ENCODE data around the gene NCOA3.

The NCOA3 gene

DNA sequence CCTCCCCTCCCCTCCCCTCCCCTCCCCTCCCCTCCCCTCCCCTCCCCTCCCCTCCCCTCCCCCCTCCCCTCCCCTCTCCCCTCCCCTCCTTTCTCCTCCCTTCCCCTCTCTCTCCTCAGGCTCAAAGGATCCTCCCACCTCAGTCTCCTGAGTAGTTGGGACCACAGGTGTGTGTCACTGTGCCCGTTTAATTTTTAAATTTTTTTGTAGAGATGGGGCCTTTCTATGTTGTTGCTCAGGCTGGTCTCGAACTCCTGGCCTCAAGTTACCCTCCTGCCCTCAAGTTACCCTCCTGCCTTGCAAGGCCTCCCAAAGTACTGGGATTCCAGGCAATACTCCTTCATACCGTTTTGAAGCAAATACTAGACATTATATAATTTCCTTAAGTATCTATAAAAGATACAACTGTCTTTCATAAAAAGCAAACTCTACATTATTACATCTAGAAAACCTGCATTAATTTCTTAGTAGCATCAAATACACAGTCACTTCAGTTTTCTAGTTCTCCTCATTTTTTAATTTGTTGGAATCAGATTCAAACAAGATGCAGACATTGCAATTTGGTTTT is 39.8 kb downstream of the NCOA3 start:
- TF ChIP-seq TSHZ2 (CRISPR knock-in tag; IDR thresholded peaks at IDR 0.05): no peak
- TF ChIP-seq, protein P1, sequence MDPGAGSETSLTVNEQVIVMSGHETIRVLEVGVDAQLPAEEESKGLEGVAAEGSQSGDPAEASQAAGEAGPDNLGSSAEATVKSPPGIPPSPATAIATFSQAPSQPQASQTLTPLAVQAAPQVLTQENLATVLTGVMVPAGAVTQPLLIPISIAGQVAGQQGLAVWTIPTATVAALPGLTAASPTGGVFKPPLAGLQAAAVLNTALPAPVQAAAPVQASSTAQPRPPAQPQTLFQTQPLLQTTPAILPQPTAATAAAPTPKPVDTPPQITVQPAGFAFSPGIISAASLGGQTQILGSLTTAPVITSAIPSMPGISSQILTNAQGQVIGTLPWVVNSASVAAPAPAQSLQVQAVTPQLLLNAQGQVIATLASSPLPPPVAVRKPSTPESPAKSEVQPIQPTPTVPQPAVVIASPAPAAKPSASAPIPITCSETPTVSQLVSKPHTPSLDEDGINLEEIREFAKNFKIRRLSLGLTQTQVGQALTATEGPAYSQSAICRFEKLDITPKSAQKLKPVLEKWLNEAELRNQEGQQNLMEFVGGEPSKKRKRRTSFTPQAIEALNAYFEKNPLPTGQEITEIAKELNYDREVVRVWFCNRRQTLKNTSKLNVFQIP (CRISPR knock-in tag; IDR thresholded peaks at IDR 0.05; ENCODE audit: borderline replicate concordance, low read depth): no peak
- TF ChIP-seq ISL1 (CRISPR knock-in tag; IDR thresholded peaks at IDR 0.05): no peak
- no peak for TF ChIP-seq BACH2 (CRISPR knock-in tag; IDR thresholded peaks at IDR 0.05; ENCODE audit: borderline replicate concordance)
- no peak for TF ChIP-seq PPARA (CRISPR knock-in tag; IDR thresholded peaks at IDR 0.05; ENCODE audit: borderline replicate concordance)
- TF ChIP-seq ESRRG (CRISPR knock-in tag; IDR thresholded peaks at IDR 0.05): no peak
- TF ChIP-seq CSDC2 (CRISPR knock-in tag; IDR thresholded peaks at IDR 0.05): no peak
- TF ChIP-seq TOX (CRISPR knock-in tag; IDR thresholded peaks at IDR 0.05; ENCODE audit: borderline replicate concordance): no peak
- TF ChIP-seq CREB5 (CRISPR knock-in tag; IDR thresholded peaks at IDR 0.05; ENCODE audit: low read depth): no peak
- no peak for TF ChIP-seq ZFP3 (CRISPR knock-in tag; IDR thresholded peaks at IDR 0.05)
- TF ChIP-seq CSRNP3 (CRISPR knock-in tag; IDR thresholded peaks at IDR 0.05): no peak
- TF ChIP-seq ZNF565 (CRISPR knock-in tag; conservative IDR thresholded peaks at IDR 0.05; ENCODE audit: low read depth): no peak
- TF ChIP-seq ZC3H10 (CRISPR knock-in tag; IDR thresholded peaks at IDR 0.05): no peak

DNA sequence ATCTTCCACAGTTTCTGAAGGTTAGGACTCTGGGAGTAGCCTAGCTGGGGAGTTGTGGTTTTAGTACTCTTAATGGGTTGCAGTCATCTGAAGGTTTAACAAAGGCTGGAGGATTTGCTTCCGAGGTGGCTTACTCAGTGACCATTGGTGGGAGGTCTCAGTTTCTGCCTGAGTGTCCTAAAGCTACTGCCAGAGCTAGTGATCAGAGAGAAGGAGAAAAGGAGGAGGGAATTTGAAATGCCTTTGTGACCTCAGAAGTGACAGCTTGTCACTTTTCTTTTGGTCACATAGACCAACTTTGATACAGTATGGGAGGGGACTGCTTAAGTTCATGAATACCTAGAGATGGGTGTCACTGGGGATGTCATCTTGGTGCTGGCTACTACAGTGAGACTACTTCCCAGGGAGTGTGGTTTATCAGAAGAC is 41.3 kb downstream of the NCOA3 start:
- TF ChIP-seq ESRRG (CRISPR knock-in tag; IDR thresholded peaks at IDR 0.05): no peak
- TF ChIP-seq ZC3H10 (CRISPR knock-in tag; IDR thresholded peaks at IDR 0.05): no peak
- no peak for TF ChIP-seq ISL1 (CRISPR knock-in tag; IDR thresholded peaks at IDR 0.05)
- TF ChIP-seq ZNF8 (CRISPR knock-in tag; IDR thresholded peaks at IDR 0.05): no peak
- no peak for TF ChIP-seq OSR1 (CRISPR knock-in tag; IDR thresholded peaks at IDR 0.05)
- TF ChIP-seq CREB5 (CRISPR knock-in tag; IDR thresholded peaks at IDR 0.05; ENCODE audit: low read depth): no peak
- TF ChIP-seq TCF4 (CRISPR knock-in tag; IDR thresholded peaks at IDR 0.05; ENCODE audit: borderline replicate concordance): no peak
- TF ChIP-seq TSHZ2 (CRISPR knock-in tag; IDR thresholded peaks at IDR 0.05): no peak
- TF ChIP-seq TOX (CRISPR knock-in tag; IDR thresholded peaks at IDR 0.05; ENCODE audit: borderline replicate concordance): no peak
- no peak for TF ChIP-seq RARB (CRISPR knock-in tag; IDR thresholded peaks at IDR 0.05)
- no peak for TF ChIP-seq GLIS3 (CRISPR knock-in tag; IDR thresholded peaks at IDR 0.05)
- no peak for TF ChIP-seq ZNF70 (CRISPR knock-in tag; IDR thresholded peaks at IDR 0.05)
- TF ChIP-seq BACH2 (CRISPR knock-in tag; IDR thresholded peaks at IDR 0.05; ENCODE audit: borderline replicate concordance): no peak
- TF ChIP-seq CSRNP3 (CRISPR knock-in tag; IDR thresholded peaks at IDR 0.05): no peak
- TF ChIP-seq PPARA (CRISPR knock-in tag; IDR thresholded peaks at IDR 0.05; ENCODE audit: borderline replicate concordance): no peak
- TF ChIP-seq CSDC2 (CRISPR knock-in tag; IDR thresholded peaks at IDR 0.05): no peak
- TF ChIP-seq, protein P1 (CRISPR knock-in tag; IDR thresholded peaks at IDR 0.05; ENCODE audit: borderline replicate concordance, low read depth): no peak
- no peak for TF ChIP-seq ZFP3 (CRISPR knock-in tag; IDR thresholded peaks at IDR 0.05)
- TF ChIP-seq ZNF565 (CRISPR knock-in tag; conservative IDR thresholded peaks at IDR 0.05; ENCODE audit: low read depth): no peak
- no peak for TF ChIP-seq ZFP30 (CRISPR knock-in tag; IDR thresholded peaks at IDR 0.05)

More for the DNA sequence above, 39.8 kb downstream of the NCOA3 start:
- ATAC-seq: no peak

More for the DNA sequence above, 41.3 kb downstream of the NCOA3 start:
- no peak for ATAC-seq
